Astrocyte (in vitro differentiated cells and primary cell): ENCODE data around the gene ABHD5. TPM values are rescaled to one million over a fixed set of nuclear protein-coding genes. Genes with fewer than 3 reads are reported as not detected.
"Not testable (repeated sequence)": the region's sequence is repeated elsewhere in the genome, so short reads cannot be mapped to it uniquely, and the experiment has no call there.

Source experiments
- DNase-seq: peaks from one replicate; pipeline ENCODE4 v3.0.0-alpha.2; 2010; ENCODE audit warnings: low read depth
- FAIRE-seq: peaks from 2 replicates; lab custom pipeline; 2011; peaks lifted over from hg19 to GRCh38; lab: Jason Lieb, UNC
- H2AFZ ChIP-seq: 2 replicates; pipeline ENCODE4 v1.6.0; 2012; ENCODE audit warnings: low read depth, low read length, inconsistent platforms
- H3K27ac ChIP-seq: 2 replicates; pipeline ENCODE4 v1.5.1; 2011; ENCODE audit warnings: low read depth, low read length, inconsistent platforms
- H3K27me3 ChIP-seq: 2 replicates; pipeline ENCODE4 v1.6.0; 2011; ENCODE audit warnings: low read length, inconsistent platforms; ENCODE audit not compliant: insufficient read depth
- H3K36me3 ChIP-seq: 2 replicates; pipeline ENCODE4 v1.5.1; 2011; ENCODE audit warnings: low read length, inconsistent platforms; ENCODE audit not compliant: insufficient read depth
- H3K4me1 ChIP-seq: 2 replicates; pipeline ENCODE4 v1.5.1; 2011; ENCODE audit warnings: low read length, inconsistent platforms; ENCODE audit not compliant: insufficient read depth
- H3K4me2 ChIP-seq: 2 replicates; pipeline ENCODE4 v1.6.0; 2012; ENCODE audit warnings: low read length, inconsistent platforms
- H3K4me3 ChIP-seq: 2 replicates; pipeline ENCODE4 v1.5.1; 2011; ENCODE audit warnings: low read depth, mild to moderate bottlenecking, low read length, inconsistent platforms; ENCODE audit not compliant: insufficient read depth
- H3K79me2 ChIP-seq: 2 replicates; pipeline ENCODE4 v1.6.0; 2012; ENCODE audit warnings: mild to moderate bottlenecking, low read length, inconsistent platforms; ENCODE audit not compliant: insufficient read depth
- H3K9ac ChIP-seq: 2 replicates; pipeline ENCODE4 v1.6.0; 2012; ENCODE audit warnings: mild to moderate bottlenecking, low read length, inconsistent platforms
- H3K9me3 ChIP-seq: 2 replicates; pipeline ENCODE4 v1.5.1; 2012; ENCODE audit warnings: low read depth, mild to moderate bottlenecking, low read length, inconsistent platforms; ENCODE audit not compliant: insufficient read depth
- H4K20me1 ChIP-seq: 2 replicates; pipeline ENCODE4 v1.6.0; 2012; ENCODE audit warnings: low read length, inconsistent platforms; ENCODE audit not compliant: insufficient read depth
- H3K27ac Mint-ChIP-seq: one replicate; pipeline ENCODE4 v1.8.0; 2021; ENCODE audit warnings: mild to moderate bottlenecking, mixed read lengths; ENCODE audit not compliant: unreplicated experiment
- H3K27me3 Mint-ChIP-seq: one replicate; pipeline ENCODE4 v1.8.0; 2021; ENCODE audit warnings: low read depth, mixed read lengths; ENCODE audit not compliant: unreplicated experiment
- H3K36me3 Mint-ChIP-seq: one replicate; pipeline ENCODE4 v1.8.0; 2021; ENCODE audit warnings: low read depth, mixed read lengths; ENCODE audit not compliant: unreplicated experiment
- H3K4me1 Mint-ChIP-seq: one replicate; pipeline ENCODE4 v1.8.0; 2021; ENCODE audit warnings: low read depth, mixed read lengths; ENCODE audit not compliant: unreplicated experiment
- H3K4me3 Mint-ChIP-seq: one replicate; pipeline ENCODE4 v1.8.0; 2021; ENCODE audit warnings: mild to moderate bottlenecking, moderate library complexity, mixed read lengths; ENCODE audit not compliant: unreplicated experiment
- H3K9me3 Mint-ChIP-seq: one replicate; pipeline ENCODE4 v1.8.0; 2021; ENCODE audit warnings: mild to moderate bottlenecking, mixed read lengths; ENCODE audit not compliant: unreplicated experiment
- CTCF ChIP-seq: IDR thresholded peaks from 2 replicates; pipeline ENCODE4 v1.5.1; 2011; ENCODE audit warnings: low read depth, mild to moderate bottlenecking, inconsistent platforms, low read length, moderate library complexity; ENCODE audit not compliant: insufficient read depth
- EZH2 ChIP-seq: IDR thresholded peaks from 2 replicates; pipeline ENCODE4 v1.6.1; 2012; ENCODE audit warnings: mild to moderate bottlenecking, low read length, inconsistent platforms; ENCODE audit not compliant: insufficient read depth
- total RNA-seq: library from RNA; stranded (reverse); gene quantifications from 2 replicates; pipeline ENCODE4 v1.2.1, GENCODE V29; 2021

ABHD5 gene
- total RNA-seq, 1 donor from 2014 or later, result 18.3 TPM

GRCh38 chr3:43659250-43659880, 31.4 kb upstream of the ABHD5 start:
- H3K4me3 Mint-ChIP-seq, result no peak overlapping the region
- H3K27ac Mint-ChIP-seq, result no peak overlapping the region
- no peak for FAIRE-seq
- Histone ChIP-seq H3K4me2 (no peak overlapping the region), H3K9ac (no peak overlapping the region), H3K27me3 (no peaks in the 10 kb centered on the region), H3K27ac (no peak overlapping the region), H3K4me3 (no peak overlapping the region), H4K20me1 (no peaks in the 10 kb centered on the region), H2AFZ (no peak overlapping the region), H3K9me3 (no peaks in the 10 kb centered on the region), H3K79me2 (no peaks in the 10 kb centered on the region), H3K4me1 (no peaks in the 10 kb centered on the region), H3K36me3 (no peaks in the 10 kb centered on the region)
- peaks cover 3% of the 10 kb centered on the region for H3K36me3 Mint-ChIP-seq
- no peak for TF ChIP-seq CTCF
- TF ChIP-seq EZH2, result no peak
- peaks cover 2% of the 10 kb centered on the region for H3K27me3 Mint-ChIP-seq
- no peak for DNase-seq
- H3K4me1 Mint-ChIP-seq, result no peaks in the 10 kb centered on the region
- peaks cover 14% of the 10 kb centered on the region for H3K9me3 Mint-ChIP-seq

GRCh38 chr3:43661376-43661775, 29.4 kb upstream of the ABHD5 start:
- H3K4me3 Mint-ChIP-seq, H3K36me3 ChIP-seq, H4K20me1 ChIP-seq, H3K4me1 ChIP-seq, H3K27me3 ChIP-seq, H3K36me3 Mint-ChIP-seq, H3K4me1 Mint-ChIP-seq, H3K27ac Mint-ChIP-seq, FAIRE-seq, H3K9ac ChIP-seq, H3K79me2 ChIP-seq, DNase-seq, H2AFZ ChIP-seq, H3K9me3 ChIP-seq, H3K27ac ChIP-seq, H3K4me2 ChIP-seq, H3K27me3 Mint-ChIP-seq, H3K4me3 ChIP-seq: not testable (repeated sequence)
- H3K9me3 Mint-ChIP-seq, result peaks cover 18% of the 10 kb centered on the region

GRCh38 chr3:43665011-43665410, 25.7 kb upstream of the ABHD5 start:
- not testable (repeated sequence) for H3K36me3 Mint-ChIP-seq, H3K27me3 ChIP-seq, FAIRE-seq

More at GRCh38 chr3:43665011-43665410, 25.7 kb upstream of the ABHD5 start:
- peaks cover 18% of the 10 kb centered on the region for H3K9me3 Mint-ChIP-seq
- H3K4me2 ChIP-seq, H2AFZ ChIP-seq, H3K36me3 ChIP-seq, H3K4me1 ChIP-seq, H3K9ac ChIP-seq, DNase-seq, H3K79me2 ChIP-seq, H3K9me3 ChIP-seq, H3K4me3 Mint-ChIP-seq, H3K27ac ChIP-seq, H3K4me1 Mint-ChIP-seq, H4K20me1 ChIP-seq, H3K27ac Mint-ChIP-seq, H3K27me3 Mint-ChIP-seq, H3K4me3 ChIP-seq: not testable (repeated sequence)
